HG03521 (cell line): ENCODE results near the gene KBTBD3.
A peak's percentile ranks its signal among the peaks of the same experiment; 100 is the strongest.
"Not testable (repeated sequence)": the region's sequence is repeated elsewhere in the genome, so short reads cannot be mapped to it uniquely, and the experiment has no call there.

Source experiments
- ATAC-seq: cut with Tn5 transposase; IDR thresholded peaks from one replicate; pipeline ENCODE4 v1.9.1; 2021; ENCODE audit warnings: mild to moderate bottlenecking, moderate library complexity; ENCODE audit not compliant: unreplicated experiment

KBTBD3 gene

GRCh38 chr11:106061954-106062949 lies 14.9 kb downstream of the KBTBD3 start:
- no peak for ATAC-seq

- no peak for ATAC-seq
Measured at GRCh38 chr11:106061249-106061784, 15.8 kb downstream of the KBTBD3 start.

- ATAC-seq, result no peak
Measured at GRCh38 chr11:106059617-106060016, 17.5 kb downstream of the KBTBD3 start.

GRCh38 chr11:106058377-106058776 lies 18.8 kb downstream of the KBTBD3 start:
- not testable (repeated sequence) for ATAC-seq

- no peak for ATAC-seq
Measured at GRCh38 chr11:106051103-106051502, 26.0 kb downstream of the KBTBD3 start.

GRCh38 chr11:106049727-106050476 lies 27.2 kb downstream of the KBTBD3 start:
- no peak for ATAC-seq

GRCh38 chr11:106047631-106048030 lies 29.5 kb downstream of the KBTBD3 start:
- no peak for ATAC-seq

- ATAC-seq, result no peak
Measured at GRCh38 chr11:106043540-106043939, 33.6 kb downstream of the KBTBD3 start.

- no peak for ATAC-seq
Measured at GRCh38 chr11:106032861-106033260, 44.3 kb downstream of the KBTBD3 start.

- ATAC-seq, result no peak
Measured at GRCh38 chr11:106031936-106032335, 45.2 kb downstream of the KBTBD3 start.

GRCh38 chr11:106031202-106031810 lies 45.8 kb downstream of the KBTBD3 start:
- no peak for ATAC-seq

GRCh38 chr11:106030609-106031008 lies 46.5 kb downstream of the KBTBD3 start:
- ATAC-seq, result no peak

GRCh38 chr11:106022795-106023275 lies 54.3 kb downstream of the KBTBD3 start:
- no peak for ATAC-seq

GRCh38 chr11:106021967-106022794 lies 55.0 kb downstream of the KBTBD3 start, which contains the start of gene MSANTD4:
TSS of gene MSANTD4 (minus strand) at chr11:106022240. CDS start at chr11:106010917, 11,323 bp downstream.
- peak; percentile 97 for ATAC-seq

GRCh38 chr11:106021181-106021966 lies 55.8 kb downstream of the KBTBD3 start:
- ATAC-seq, result peak; percentile 2

- ATAC-seq, result no peak
Measured at GRCh38 chr11:106017093-106017492, 60.1 kb downstream of the KBTBD3 start.

GRCh38 chr11:106015066-106015465 lies 62.1 kb downstream of the KBTBD3 start:
- ATAC-seq, result no peak

- no peak for ATAC-seq
Measured at GRCh38 chr11:106014620-106015019, 62.5 kb downstream of the KBTBD3 start.

- ATAC-seq, result no peak
Measured at GRCh38 chr11:106014035-106014434, 63.1 kb downstream of the KBTBD3 start.
